Endothelial cell of umbilical vein (primary cell): Measurements from ENCODE around the gene CNTN6. TPM values are rescaled to one million over a fixed set of nuclear protein-coding genes. Genes with fewer than 3 reads are reported as not detected.

Experiments
- BruUV-seq: library from RNA; stranded (reverse); fragments of 400-500 nt; replicated peaks from 2 replicates; lab custom pipeline; 2021; lab: Mats Ljungman, UMichigan
- CTCF ChIA-PET: fragments of 300-600, 350-600 bp; sonication (Branson Sonifier 250); formaldehyde crosslinking; loops from one replicate; lab custom pipeline; 2021; ENCODE audit warnings: antibody characterized with exemption, inconsistent platforms; lab: Charles Lee
- POLR2A ChIA-PET: fragments of 300-600, 350-600 bp; sonication (Branson Sonifier 250); formaldehyde crosslinking; loops from one replicate; lab custom pipeline; 2021; ENCODE audit warnings: antibody characterized with exemption, inconsistent platforms; lab: Charles Lee
- DNase-seq: peaks from one replicate; pipeline ENCODE4 v3.0.0-alpha.2; 2011; ENCODE audit warnings: low read depth, low spot score
- FAIRE-seq: peaks from 2 replicates; lab custom pipeline; 2011; peaks lifted over from hg19 to GRCh38; lab: Jason Lieb, UNC
- H2AFZ ChIP-seq: 2 replicates; pipeline ENCODE4 v1.6.0; 2012; ENCODE audit warnings: low read depth, low read length, control low read depth, inconsistent platforms
- H3K27ac ChIP-seq: 2 replicates; pipeline ENCODE4 v1.5.1; 2011; ENCODE audit warnings: low read depth, mild to moderate bottlenecking, control low read depth, low read length, moderate library complexity; ENCODE audit not compliant: insufficient read depth
- H3K27me3 ChIP-seq, 2 experiments: 2 replicates each; pipeline versions ENCODE4 v1.6.0 to v1.6.1; 2011; ENCODE audit warnings: low read length in 2 of 2, mixed read lengths in 1 of 2; ENCODE audit not compliant: control insufficient read depth in 2 of 2, insufficient read depth in 2 of 2
- H3K36me3 ChIP-seq, 2 experiments: 2 replicates in 1 of 2; 3 replicates in 1 of 2; pipeline ENCODE4 v1.5.1; 2011; ENCODE audit warnings: low read length in 2 of 2, mild to moderate bottlenecking in 1 of 2, moderate library complexity in 1 of 2; ENCODE audit not compliant: control insufficient read depth in 2 of 2, insufficient read depth in 2 of 2; ENCODE audit errors: extremely low read depth in 1 of 2
- H3K4me1 ChIP-seq: 3 replicates; pipeline ENCODE4 v1.5.1; 2011; ENCODE audit warnings: mild to moderate bottlenecking, low read length; ENCODE audit not compliant: control insufficient read depth, insufficient read depth; ENCODE audit errors: extremely low read depth
- H3K4me2 ChIP-seq: 2 replicates; pipeline ENCODE4 v1.6.1; 2011; ENCODE audit warnings: low read length, control low read depth, mixed read lengths; ENCODE audit not compliant: insufficient read depth
- H3K4me3 ChIP-seq, 3 experiments: fragments of 200-600 bp in 1 of 3; sonication (generic), shearing (Covaris generic) in 1 of 3; replicated peaks in 1 of 3; 2 replicates each; pipeline ENCODE4 v1.5.1; 2011 to 2016; ENCODE audit warnings: control low read depth in 3 of 3, low read length in 3 of 3, mild to moderate bottlenecking in 2 of 3, inconsistent platforms in 1 of 3, low read depth in 1 of 3, moderate library complexity in 1 of 3; ENCODE audit not compliant: insufficient read depth in 1 of 3
- H3K79me2 ChIP-seq: 2 replicates; pipeline ENCODE4 v1.6.0; 2012; ENCODE audit warnings: low read length, inconsistent platforms; ENCODE audit not compliant: control insufficient read depth, insufficient read depth
- H3K9ac ChIP-seq: replicated peaks from 2 replicates; pipeline ENCODE3; 2011; ENCODE audit warnings: low read length, control low read depth; ENCODE audit not compliant: insufficient read depth; ENCODE audit errors: extremely low read depth
- H3K9me1 ChIP-seq: replicated peaks from 3 replicates; pipeline ENCODE4 v1.6.0; 2011; ENCODE audit warnings: mild to moderate bottlenecking, low read length; ENCODE audit not compliant: control insufficient read depth, insufficient read depth; ENCODE audit errors: extremely low read depth
- H3K9me3 ChIP-seq: replicated peaks from 2 replicates; pipeline ENCODE4 v1.5.1; 2012; ENCODE audit warnings: low read length, inconsistent platforms; ENCODE audit not compliant: control insufficient read depth, insufficient read depth
- H4K20me1 ChIP-seq: replicated peaks from 2 replicates; pipeline ENCODE3; 2011; ENCODE audit warnings: mild to moderate bottlenecking, low read length; ENCODE audit not compliant: control insufficient read depth, insufficient read depth; ENCODE audit errors: extremely low read depth
- EZH2 ChIP-seq: IDR thresholded peaks from 2 replicates; pipeline ENCODE4 v1.6.1; 2012; ENCODE audit warnings: borderline replicate concordance, low read depth, mild to moderate bottlenecking, moderate library complexity, low read length, inconsistent platforms; ENCODE audit not compliant: severe bottlenecking
- FOS ChIP-seq: IDR thresholded peaks from 2 replicates; pipeline ENCODE4 v1.6.1; 2011; ENCODE audit warnings: mild to moderate bottlenecking, low read length, moderate library complexity, borderline replicate concordance; ENCODE audit not compliant: insufficient read depth
- GATA2 ChIP-seq: IDR thresholded peaks from 2 replicates; pipeline ENCODE4 v1.7.0; 2011; ENCODE audit warnings: low read depth, mild to moderate bottlenecking, moderate library complexity, mixed read lengths, low read length; ENCODE audit not compliant: insufficient read length, insufficient read depth
- JUN ChIP-seq: IDR thresholded peaks from 2 replicates; pipeline ENCODE4 v1.6.1; 2011; ENCODE audit warnings: borderline replicate concordance, low read depth; ENCODE audit not compliant: insufficient read length, insufficient read depth
- MYC ChIP-seq: IDR thresholded peaks from one replicate; pipeline ENCODE4 v1.6.1; 2011; ENCODE audit warnings: mild to moderate bottlenecking, low read depth, low read length
- POLR2A ChIP-seq: IDR thresholded peaks from 2 replicates; pipeline ENCODE4 v1.6.1; 2012; ENCODE audit warnings: low read depth, mild to moderate bottlenecking, control low read depth, low read length
- POLR2AphosphoS5 ChIP-seq: IDR thresholded peaks from 2 replicates; pipeline ENCODE4 v1.6.1; 2012; ENCODE audit warnings: low read depth, mild to moderate bottlenecking, control low read depth, low read length, moderate library complexity; ENCODE audit not compliant: insufficient read depth
- dilution Hi-C: fragments of 300-500 bp; cut with MboI; formaldehyde crosslinking; loops from one replicate; pipeline ENCODE4 v1.15.0; 2019; ENCODE audit warnings: low sequenced_read_pairs; ENCODE audit not compliant: extremely low pct_ligation_motif_present
- intact Hi-C: fragments of 100-400 bp; cut with micrococcal nuclease; formaldehyde crosslinking; loops from one replicate; pipeline ENCODE4 v1.10.0; 2022
- polyA plus RNA-seq, 4 experiments: library from polyadenylated mRNA; depleted of rRNA in 3 of 4; stranded (reverse) in 3 of 4; unstranded in 1 of 4; fragments of >200 nt; gene quantifications; 2 replicates each; pipeline versions ENCODE4 v1.2.1 to v1.2.3, GENCODE V29; 2011 to 2012; ENCODE audit warnings: missing spikeins in 1 of 4
- small RNA-seq: library from RNA; depleted of rRNA; stranded (forward); fragments of <200 nt; gene quantifications from one replicate; pipeline ENCODE3, GENCODE V24; 2012; ENCODE audit warnings: low replicate concordance, low read depth; ENCODE audit not compliant: insufficient read depth, insufficient read length
- total RNA-seq: library from RNA; stranded (reverse); gene quantifications from 2 replicates; pipeline ENCODE4 v1.2.3, GENCODE V29; 2021
- TF ChIP-seq, protein P1 (sequence below): IDR thresholded peaks from 2 replicates; pipeline ENCODE4 v1.6.1; 2011; ENCODE audit not compliant: insufficient read depth, insufficient read length
- TF ChIP-seq, protein P2 (sequence below), 2 donors: IDR thresholded peaks; 1 replicate in 1 of 2; 2 replicates in 1 of 2; pipeline ENCODE4 v1.5.1; 2011; ENCODE audit warnings: low read length in 2 of 2, mild to moderate bottlenecking in 2 of 2, moderate library complexity in 2 of 2, control low read depth in 1 of 2, inconsistent platforms in 1 of 2, low read depth in 1 of 2; ENCODE audit not compliant: insufficient read depth in 1 of 2; ENCODE audit errors: extremely low read depth in 1 of 2

The CNTN6 gene
- total and polyA plus RNA-seq, 2 donors (not counting 3 experiments of a cell fraction or from before 2014, with no cell fraction given), result not detected

DNA sequence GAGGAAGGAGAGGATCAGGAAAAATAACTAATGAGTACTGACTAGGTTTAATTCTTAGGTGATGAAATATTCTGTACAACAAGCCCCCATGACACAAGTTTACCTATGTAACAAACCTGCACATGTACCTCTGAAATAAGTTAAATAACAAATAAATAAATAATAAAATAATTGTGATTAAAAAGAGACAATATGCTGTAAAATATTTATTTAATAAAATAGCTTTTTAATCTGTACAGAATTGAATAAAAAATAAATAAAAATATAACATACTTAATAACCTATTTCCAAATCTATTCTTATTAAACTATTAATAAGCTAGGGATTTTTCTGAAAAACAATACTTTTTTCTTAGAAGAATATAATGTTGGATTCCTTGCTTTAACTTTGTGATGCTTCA is 355.6 kb downstream of the CNTN6 start:
- TF ChIP-seq MYC, result no peak
- TF ChIP-seq POLR2A, result no peak
- TF ChIP-seq, protein P1, sequence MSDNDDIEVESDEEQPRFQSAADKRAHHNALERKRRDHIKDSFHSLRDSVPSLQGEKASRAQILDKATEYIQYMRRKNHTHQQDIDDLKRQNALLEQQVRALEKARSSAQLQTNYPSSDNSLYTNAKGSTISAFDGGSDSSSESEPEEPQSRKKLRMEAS, result no peak
- TF ChIP-seq JUN, result no peak
- TF ChIP-seq GATA2, result no peak
- no peak for TF ChIP-seq POLR2AphosphoS5
- TF ChIP-seq, protein P2, sequence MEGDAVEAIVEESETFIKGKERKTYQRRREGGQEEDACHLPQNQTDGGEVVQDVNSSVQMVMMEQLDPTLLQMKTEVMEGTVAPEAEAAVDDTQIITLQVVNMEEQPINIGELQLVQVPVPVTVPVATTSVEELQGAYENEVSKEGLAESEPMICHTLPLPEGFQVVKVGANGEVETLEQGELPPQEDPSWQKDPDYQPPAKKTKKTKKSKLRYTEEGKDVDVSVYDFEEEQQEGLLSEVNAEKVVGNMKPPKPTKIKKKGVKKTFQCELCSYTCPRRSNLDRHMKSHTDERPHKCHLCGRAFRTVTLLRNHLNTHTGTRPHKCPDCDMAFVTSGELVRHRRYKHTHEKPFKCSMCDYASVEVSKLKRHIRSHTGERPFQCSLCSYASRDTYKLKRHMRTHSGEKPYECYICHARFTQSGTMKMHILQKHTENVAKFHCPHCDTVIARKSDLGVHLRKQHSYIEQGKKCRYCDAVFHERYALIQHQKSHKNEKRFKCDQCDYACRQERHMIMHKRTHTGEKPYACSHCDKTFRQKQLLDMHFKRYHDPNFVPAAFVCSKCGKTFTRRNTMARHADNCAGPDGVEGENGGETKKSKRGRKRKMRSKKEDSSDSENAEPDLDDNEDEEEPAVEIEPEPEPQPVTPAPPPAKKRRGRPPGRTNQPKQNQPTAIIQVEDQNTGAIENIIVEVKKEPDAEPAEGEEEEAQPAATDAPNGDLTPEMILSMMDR (IDR thresholded peaks at IDR 0.05; ENCODE audit: extremely low read depth in 1 of 2, insufficient read depth in 1 of 2, low read depth in 1 of 2, low read length in 2 of 2), result no peak
- no peak for TF ChIP-seq EZH2
- no peak for TF ChIP-seq FOS
- POLR2A ChIA-PET, result no interaction called here
- no peaks in the 10 kb centered on the region for H3K36me3 ChIP-seq
- H3K27ac ChIP-seq, result no peak overlapping the region
- no peaks in the 10 kb centered on the region for H3K9me3 ChIP-seq
- H4K20me1 ChIP-seq, result no peaks in the 10 kb centered on the region
- DNase-seq (no peak), FAIRE-seq (no peak)
- H3K27me3 ChIP-seq, result no peaks in the 10 kb centered on the region
- BruUV-seq, result no TSS peak
- CTCF ChIA-PET, result no interaction called here
- no peak overlapping the region for H2AFZ ChIP-seq
- intact Hi-C loops, result no loop called here
- H3K4me1 ChIP-seq, result no peaks in the 10 kb centered on the region
- no peak overlapping the region for H3K4me2 ChIP-seq
- no peak overlapping the region for H3K9ac ChIP-seq
- H3K79me2 ChIP-seq, result no peaks in the 10 kb centered on the region
- dilution Hi-C loops, result no loop called here
- H3K9me1 ChIP-seq, result no peaks in the 10 kb centered on the region
- no peak overlapping the region for H3K4me3 ChIP-seq

Small RNA genes lying within 50 kb of the gene (small RNA-seq; reads per million reads assigned to genes)
- not detected for gene CRB3P1
- gene RN7SL120P, result not detected
